IMR-90 (cell line): ENCODE data around the gene NTSR2.

Source experiments
- BHLHE40 ChIP-seq: fragments of 150-350 bp; IDR thresholded peaks from 2 replicates; pipeline ENCODE4 v1.6.1; 2016; ENCODE audit warnings: mild to moderate bottlenecking, low read depth, low read length
- CHD1 ChIP-seq: IDR thresholded peaks from 2 replicates; pipeline ENCODE4 v1.6.1; 2012; ENCODE audit warnings: low read depth, low read length, improper control_type of control experiment
- FOS ChIP-seq: fragments of 150-350 bp; IDR thresholded peaks from 2 replicates; pipeline ENCODE4 v1.6.1; 2016; ENCODE audit warnings: low read depth, low read length
- MAZ ChIP-seq: IDR thresholded peaks from 2 replicates; pipeline ENCODE4 v1.6.1; 2012; ENCODE audit warnings: low read depth, mild to moderate bottlenecking, low read length, improper control_type of control experiment, moderate library complexity, borderline replicate concordance
- MXI1 ChIP-seq: IDR thresholded peaks from 2 replicates; pipeline ENCODE4 v1.6.1; 2012; ENCODE audit warnings: low read depth, mild to moderate bottlenecking, low read length, moderate library complexity, borderline replicate concordance
- POLR2A ChIP-seq: IDR thresholded peaks from 2 replicates; pipeline ENCODE4 v1.6.1; 2012; ENCODE audit warnings: mild to moderate bottlenecking, low read depth, low read length
- RAD21 ChIP-seq: IDR thresholded peaks from 2 replicates; pipeline ENCODE4 v1.6.1; 2012; ENCODE audit warnings: low read length, improper control_type of control experiment
- RCOR1 ChIP-seq: IDR thresholded peaks from 2 replicates; pipeline ENCODE4 v1.6.1; 2012; ENCODE audit warnings: mild to moderate bottlenecking, low read length, improper control_type of control experiment; ENCODE audit not compliant: insufficient replicate concordance
- RFX5 ChIP-seq: IDR thresholded peaks from 2 replicates; pipeline ENCODE4 v1.8.0; 2012; ENCODE audit warnings: low read depth, mild to moderate bottlenecking, low read length, moderate library complexity
- SMC3 ChIP-seq: fragments of 150-350 bp; IDR thresholded peaks from 2 replicates; pipeline ENCODE4 v1.6.1; 2016; ENCODE audit warnings: low read depth, mild to moderate bottlenecking, antibody characterized with exemption, low read length, moderate library complexity
- TF ChIP-seq, protein P1 (sequence below): conservative IDR thresholded peaks from 2 replicates; pipeline ENCODE4 v1.5.1; 2012; ENCODE audit warnings: mild to moderate bottlenecking, low read depth, low read length, improper control_type of control experiment
- TF ChIP-seq, protein P2 (sequence below): fragments of 150-350 bp; IDR thresholded peaks from 2 replicates; pipeline ENCODE4 v1.6.1; 2016; ENCODE audit warnings: low read depth, mild to moderate bottlenecking, low read length, moderate library complexity, borderline replicate concordance

DNA sequence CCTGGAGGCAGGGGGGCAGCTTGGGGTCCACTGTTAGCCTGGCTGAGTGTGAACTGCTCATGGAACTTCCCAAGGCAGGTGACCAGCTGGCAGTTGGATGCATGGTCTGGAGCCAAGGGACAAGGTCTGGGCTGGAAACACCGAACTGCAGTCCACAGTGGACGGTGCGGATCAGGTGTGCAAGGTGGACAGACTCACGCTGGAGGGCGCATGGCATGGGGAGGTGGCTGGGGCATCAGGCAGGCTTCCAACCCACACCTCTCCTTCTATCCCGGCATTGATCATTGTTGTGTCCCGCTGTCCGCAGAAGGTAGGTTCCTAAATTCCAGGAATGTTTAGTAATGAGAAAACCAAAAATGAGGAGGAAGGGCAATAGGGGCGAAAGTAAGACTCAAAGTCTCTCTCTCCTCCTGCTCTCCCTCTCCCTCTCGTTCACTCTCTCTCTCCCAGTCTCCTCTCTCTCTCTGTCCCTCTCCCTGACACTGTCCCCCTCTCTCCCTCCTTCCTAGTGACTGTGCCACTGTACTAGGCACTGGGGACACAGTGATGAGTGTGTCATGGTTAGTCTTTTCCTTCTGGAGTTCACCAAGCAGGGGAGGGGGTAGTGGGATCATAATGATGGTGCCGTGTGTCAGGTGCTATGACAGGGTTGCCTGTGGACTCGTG lies 46.1 kb upstream of the NTSR2 start:
- TF ChIP-seq, protein P1, sequence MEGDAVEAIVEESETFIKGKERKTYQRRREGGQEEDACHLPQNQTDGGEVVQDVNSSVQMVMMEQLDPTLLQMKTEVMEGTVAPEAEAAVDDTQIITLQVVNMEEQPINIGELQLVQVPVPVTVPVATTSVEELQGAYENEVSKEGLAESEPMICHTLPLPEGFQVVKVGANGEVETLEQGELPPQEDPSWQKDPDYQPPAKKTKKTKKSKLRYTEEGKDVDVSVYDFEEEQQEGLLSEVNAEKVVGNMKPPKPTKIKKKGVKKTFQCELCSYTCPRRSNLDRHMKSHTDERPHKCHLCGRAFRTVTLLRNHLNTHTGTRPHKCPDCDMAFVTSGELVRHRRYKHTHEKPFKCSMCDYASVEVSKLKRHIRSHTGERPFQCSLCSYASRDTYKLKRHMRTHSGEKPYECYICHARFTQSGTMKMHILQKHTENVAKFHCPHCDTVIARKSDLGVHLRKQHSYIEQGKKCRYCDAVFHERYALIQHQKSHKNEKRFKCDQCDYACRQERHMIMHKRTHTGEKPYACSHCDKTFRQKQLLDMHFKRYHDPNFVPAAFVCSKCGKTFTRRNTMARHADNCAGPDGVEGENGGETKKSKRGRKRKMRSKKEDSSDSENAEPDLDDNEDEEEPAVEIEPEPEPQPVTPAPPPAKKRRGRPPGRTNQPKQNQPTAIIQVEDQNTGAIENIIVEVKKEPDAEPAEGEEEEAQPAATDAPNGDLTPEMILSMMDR, result no peak
- TF ChIP-seq FOS (no peak), BHLHE40 (no peak), POLR2A (no peak), CHD1 (no peak), RCOR1 (no peak), RFX5 (no peak), MXI1 (no peak), MAZ (no peak), SMC3 (no peak), RAD21 (no peak)
- TF ChIP-seq, protein P2, sequence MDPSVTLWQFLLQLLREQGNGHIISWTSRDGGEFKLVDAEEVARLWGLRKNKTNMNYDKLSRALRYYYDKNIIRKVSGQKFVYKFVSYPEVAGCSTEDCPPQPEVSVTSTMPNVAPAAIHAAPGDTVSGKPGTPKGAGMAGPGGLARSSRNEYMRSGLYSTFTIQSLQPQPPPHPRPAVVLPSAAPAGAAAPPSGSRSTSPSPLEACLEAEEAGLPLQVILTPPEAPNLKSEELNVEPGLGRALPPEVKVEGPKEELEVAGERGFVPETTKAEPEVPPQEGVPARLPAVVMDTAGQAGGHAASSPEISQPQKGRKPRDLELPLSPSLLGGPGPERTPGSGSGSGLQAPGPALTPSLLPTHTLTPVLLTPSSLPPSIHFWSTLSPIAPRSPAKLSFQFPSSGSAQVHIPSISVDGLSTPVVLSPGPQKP, result no peak
